Activated T-helper 17 cell treated with anti-CD3 and anti-CD28 coated beads, Interleukin-2, amount 50 U/mL, for 72 hours (primary cell): ENCODE results near the gene IQCN. TPM values are rescaled to one million over a fixed set of nuclear protein-coding genes. Genes with fewer than 3 reads are reported as not detected.
A peak's percentile ranks its signal among the peaks of the same experiment; 100 is the strongest.

Experiments used
- ATAC-seq: fragments of 150-1000 bp; cut with Tn5 transposase; replicated peaks from 2 replicates; pipeline ENCODE4 v1.10.0; 2021; ENCODE audit warnings: mild to moderate bottlenecking, moderate library complexity
- H3K27ac Mint-ChIP-seq: one replicate; pipeline ENCODE4 v1.8.0; 2022; ENCODE audit warnings: mixed read lengths
- H3K27me3 Mint-ChIP-seq: one replicate; pipeline ENCODE4 v1.8.0; 2022; ENCODE audit warnings: mixed read lengths
- H3K36me3 Mint-ChIP-seq: one replicate; pipeline ENCODE4 v1.8.0; 2022; ENCODE audit warnings: low read depth, mild to moderate bottlenecking, mixed read lengths
- H3K4me1 Mint-ChIP-seq: one replicate; pipeline ENCODE4 v1.8.0; 2022; ENCODE audit warnings: mixed read lengths
- H3K4me3 Mint-ChIP-seq: one replicate; pipeline ENCODE4 v1.8.0; 2022; ENCODE audit warnings: mild to moderate bottlenecking, mixed read lengths
- H3K9me3 Mint-ChIP-seq: one replicate; pipeline ENCODE4 v1.8.0; 2022; ENCODE audit warnings: mixed read lengths
- total RNA-seq, 2 donors: library from RNA; stranded (reverse); gene quantifications; one replicate each; pipeline ENCODE4 v1.2.3, GENCODE V29; 2022

Gene IQCN
- total RNA-seq, 2 donors from 2014 or later: 1.1 to 1.3 TPM

DNA sequence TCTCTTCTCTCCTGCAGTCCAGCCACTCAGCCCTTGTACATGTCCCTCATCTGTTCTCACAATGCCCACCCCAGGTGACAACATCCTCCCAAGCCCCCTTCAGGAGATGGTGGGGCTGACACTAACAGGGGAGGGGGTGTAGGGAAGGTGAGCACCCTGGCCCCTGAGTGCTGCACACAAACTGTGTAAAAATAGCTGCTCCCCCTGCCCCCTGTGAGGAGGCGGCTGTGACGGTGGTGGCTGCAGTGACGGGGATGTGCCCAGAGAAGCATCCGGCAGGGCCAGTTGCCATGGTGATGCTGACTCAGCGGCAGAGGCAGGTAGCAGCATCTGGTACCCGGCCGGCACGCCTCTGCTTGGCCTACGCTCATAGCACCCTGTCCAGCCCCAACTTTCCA is 20.2 kb upstream of the IQCN start:
- no peaks in the 10 kb centered on the region for H3K9me3 Mint-ChIP-seq
- H3K27me3 Mint-ChIP-seq: no peaks in the 10 kb centered on the region
- H3K36me3 Mint-ChIP-seq: peaks cover 31% of the 10 kb centered on the region
- ATAC-seq: peak; percentile 32
- H3K4me3 Mint-ChIP-seq: peak overlapping the region; percentile 98
- peaks cover 32% of the 10 kb centered on the region for H3K4me1 Mint-ChIP-seq
- peak overlapping the region; percentile 99 for H3K27ac Mint-ChIP-seq

DNA sequence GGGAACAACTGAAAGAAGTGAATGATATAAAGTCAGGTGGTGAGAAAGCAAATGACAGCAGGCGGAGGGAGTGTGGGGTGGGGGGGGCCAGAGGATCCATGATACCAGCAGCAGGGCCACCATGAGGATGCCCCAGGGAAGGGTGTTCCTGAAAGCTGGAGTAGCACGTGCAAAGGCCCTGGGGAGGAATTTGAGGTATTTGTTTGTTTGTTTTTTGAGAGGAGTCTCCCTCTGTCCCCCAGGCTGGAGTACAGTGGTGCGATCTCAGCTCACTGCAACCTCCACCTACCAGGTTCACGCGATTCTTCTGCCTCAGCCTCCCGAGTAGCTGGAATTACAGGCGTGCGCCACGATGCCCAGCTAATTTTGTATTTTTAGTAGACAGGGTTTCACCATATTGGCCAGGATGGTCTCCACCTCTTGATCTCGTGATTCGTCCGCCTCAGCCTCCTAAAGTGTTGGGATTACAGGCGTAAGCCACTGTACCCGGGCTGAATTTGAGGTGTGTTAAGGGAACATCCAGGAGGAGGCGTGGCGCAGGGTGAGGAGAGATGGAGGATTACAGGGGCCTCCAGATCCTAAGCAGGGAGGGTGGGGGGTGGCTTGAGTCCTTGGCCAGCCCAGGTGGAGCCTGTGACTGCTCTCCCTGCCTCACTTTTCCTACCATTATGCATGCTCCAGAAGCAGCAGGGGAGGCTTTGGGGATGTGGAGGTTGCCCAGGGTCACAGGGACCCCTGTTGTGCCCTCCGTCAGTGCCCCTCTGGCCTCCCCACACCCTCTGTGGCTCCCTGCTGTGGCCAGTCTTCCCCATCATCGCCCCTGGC is 19.6 kb upstream of the IQCN start:
- H3K27ac Mint-ChIP-seq: peak overlapping the region; percentile 99
- H3K27me3 Mint-ChIP-seq: no peaks in the 10 kb centered on the region
- ATAC-seq: no peak
- H3K4me3 Mint-ChIP-seq: peak overlapping the region; percentile 98
- H3K4me1 Mint-ChIP-seq: peaks cover 28% of the 10 kb centered on the region
- H3K9me3 Mint-ChIP-seq: no peaks in the 10 kb centered on the region
- H3K36me3 Mint-ChIP-seq: peaks cover 31% of the 10 kb centered on the region

DNA sequence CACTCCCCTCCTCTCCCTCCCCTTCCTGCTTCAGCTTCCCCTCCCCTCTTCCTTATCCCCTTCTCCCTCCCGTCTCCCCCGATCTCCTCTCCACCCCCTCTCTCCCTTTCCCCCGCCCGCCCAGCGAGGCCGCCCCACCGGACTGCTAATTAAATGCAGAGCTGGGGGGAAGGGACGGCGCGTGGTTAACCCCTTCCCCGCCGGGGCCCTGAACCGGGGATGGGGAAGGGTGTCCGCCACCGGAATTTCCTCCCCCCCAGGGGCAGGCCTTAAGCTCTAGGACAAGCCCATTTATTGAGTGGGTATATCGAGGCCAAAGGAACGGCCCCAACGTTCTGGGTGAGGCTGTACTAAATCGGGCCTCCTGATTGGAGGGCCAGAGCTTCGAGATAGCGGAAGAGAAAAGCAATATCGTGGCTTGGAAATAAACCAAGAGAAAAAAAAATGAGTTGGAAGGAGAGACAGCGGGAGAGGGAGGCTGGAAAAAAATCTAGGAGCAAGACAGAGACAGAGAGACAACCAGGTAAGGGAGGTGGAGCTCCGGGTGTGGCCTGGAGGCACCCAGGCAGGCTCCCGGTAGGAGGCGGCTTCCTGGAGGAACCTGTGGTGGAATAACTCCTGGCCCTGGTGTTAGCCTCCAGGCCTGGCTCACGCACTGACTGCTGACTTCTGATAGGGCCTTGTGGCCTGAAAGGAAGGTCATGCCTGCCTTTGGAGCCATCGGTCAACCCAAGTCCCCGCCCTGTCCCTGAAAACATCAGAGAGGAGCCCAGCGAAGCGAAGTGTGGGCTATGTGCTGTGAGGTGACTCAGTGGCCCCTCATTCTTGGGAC is 18.8 kb upstream of the IQCN start:
- Mint-ChIP-seq H3K9me3 (no peaks in the 10 kb centered on the region), H3K4me1 (peaks cover 23% of the 10 kb centered on the region), H3K36me3 (peaks cover 31% of the 10 kb centered on the region), H3K27ac (peak overlapping the region; percentile 99), H3K27me3 (no peaks in the 10 kb centered on the region), H3K4me3 (peak overlapping the region; percentile 98)
- ATAC-seq: peak; percentile 47

DNA sequence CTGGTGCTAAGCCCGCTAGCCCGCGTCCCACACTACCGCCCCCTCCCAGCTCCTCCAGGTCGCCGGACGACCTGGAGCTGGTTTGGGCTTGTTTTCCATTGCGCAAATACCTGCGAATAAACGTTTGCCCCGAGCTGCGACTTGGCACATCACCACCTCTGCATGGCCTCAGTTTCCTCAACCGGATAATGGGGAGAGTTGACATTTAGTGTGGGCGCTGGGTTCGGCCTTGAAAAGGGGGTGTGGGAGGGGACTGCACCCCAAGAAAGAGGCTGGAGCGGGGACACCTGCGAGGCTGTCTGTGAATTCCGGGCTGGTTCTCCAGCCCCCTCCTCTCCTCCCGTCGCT is 18.2 kb upstream of the IQCN start:
- Mint-ChIP-seq H3K9me3 (no peaks in the 10 kb centered on the region), H3K4me3 (peak overlapping the region; percentile 98), H3K36me3 (peaks cover 31% of the 10 kb centered on the region), H3K27ac (peak overlapping the region; percentile 99), H3K27me3 (no peaks in the 10 kb centered on the region), H3K4me1 (peaks cover 23% of the 10 kb centered on the region)
- ATAC-seq: no peak

DNA sequence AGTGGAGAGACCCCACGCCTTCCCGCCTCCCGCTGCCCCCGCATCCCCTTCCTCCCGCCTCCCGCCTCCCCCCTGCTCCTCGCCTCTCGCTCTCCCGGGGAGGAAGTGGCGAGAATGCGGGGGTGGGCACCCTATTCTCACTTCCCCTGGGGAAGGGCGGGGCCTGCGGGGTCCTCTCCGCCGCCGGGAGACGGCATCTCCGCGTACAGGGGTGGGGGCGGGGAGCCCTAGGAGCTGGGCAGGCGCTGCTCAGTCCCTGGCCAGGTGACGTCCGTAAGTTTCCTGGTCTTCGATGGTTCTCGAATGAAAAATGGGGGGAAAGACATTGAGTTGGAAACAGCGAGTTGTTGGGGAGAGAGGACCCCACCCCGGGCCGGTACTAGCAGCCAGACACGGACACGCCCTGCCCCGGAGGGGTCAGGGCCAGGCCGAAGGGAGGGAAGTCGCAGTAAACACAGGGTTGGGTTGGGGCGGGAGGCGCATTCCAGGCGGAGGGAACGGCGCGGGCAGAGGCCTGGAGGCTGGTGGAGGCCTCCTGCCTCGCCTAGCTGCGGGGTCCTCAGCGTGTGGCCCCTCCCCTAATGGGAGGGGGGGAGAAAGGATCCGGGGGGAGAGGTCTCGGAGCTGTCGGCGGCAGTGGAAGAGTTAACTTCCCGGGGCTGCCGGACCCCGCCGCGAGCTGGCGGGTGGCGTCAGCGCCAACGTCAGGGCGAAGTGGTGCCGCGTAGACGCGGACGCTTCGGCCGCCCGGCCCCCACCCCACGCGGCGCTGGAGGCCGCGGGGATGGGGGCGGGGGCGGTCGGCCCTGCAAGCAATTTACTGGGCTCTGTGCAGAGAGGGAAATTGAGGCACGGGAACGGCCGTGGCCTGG is 17.6 kb upstream of the IQCN start:
- peak overlapping the region; percentile 98 for H3K4me3 Mint-ChIP-seq
- peak; percentile 36 for ATAC-seq
- H3K4me1 Mint-ChIP-seq: peaks cover 25% of the 10 kb centered on the region
- H3K27ac Mint-ChIP-seq: peak overlapping the region; percentile 99
- H3K27me3 Mint-ChIP-seq: no peaks in the 10 kb centered on the region
- H3K36me3 Mint-ChIP-seq: peaks cover 31% of the 10 kb centered on the region
- H3K9me3 Mint-ChIP-seq: no peaks in the 10 kb centered on the region

DNA sequence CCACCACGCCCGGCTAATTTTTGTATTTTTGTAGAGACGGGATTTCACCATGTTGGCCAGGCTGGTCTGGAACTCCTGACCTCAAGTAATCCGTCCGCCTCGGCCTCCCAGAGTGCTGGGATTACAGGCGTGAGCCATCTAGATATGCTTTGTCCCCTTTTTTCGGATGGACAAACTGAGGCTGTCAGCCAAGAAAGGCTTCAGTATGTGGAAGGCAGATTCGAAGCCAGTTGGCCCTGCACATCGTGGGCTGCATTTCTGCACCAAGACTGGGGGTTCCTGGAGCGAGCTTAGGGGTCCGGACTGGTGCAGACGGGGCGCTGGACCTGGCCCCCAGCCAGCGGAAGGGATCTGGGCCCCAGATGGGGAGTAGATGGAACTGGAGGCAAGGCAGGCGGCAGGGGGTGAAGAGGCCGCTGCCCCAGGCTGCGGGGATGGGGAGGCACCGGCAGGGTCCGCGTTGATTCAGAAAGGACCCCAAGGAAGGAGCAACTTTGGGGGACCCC is 16.8 kb upstream of the IQCN start:
- Mint-ChIP-seq H3K4me3 (peak overlapping the region; percentile 98), H3K27ac (peak overlapping the region; percentile 99), H3K27me3 (no peaks in the 10 kb centered on the region), H3K9me3 (no peaks in the 10 kb centered on the region), H3K4me1 (peaks cover 33% of the 10 kb centered on the region), H3K36me3 (peaks cover 31% of the 10 kb centered on the region)
- ATAC-seq: no peak

DNA sequence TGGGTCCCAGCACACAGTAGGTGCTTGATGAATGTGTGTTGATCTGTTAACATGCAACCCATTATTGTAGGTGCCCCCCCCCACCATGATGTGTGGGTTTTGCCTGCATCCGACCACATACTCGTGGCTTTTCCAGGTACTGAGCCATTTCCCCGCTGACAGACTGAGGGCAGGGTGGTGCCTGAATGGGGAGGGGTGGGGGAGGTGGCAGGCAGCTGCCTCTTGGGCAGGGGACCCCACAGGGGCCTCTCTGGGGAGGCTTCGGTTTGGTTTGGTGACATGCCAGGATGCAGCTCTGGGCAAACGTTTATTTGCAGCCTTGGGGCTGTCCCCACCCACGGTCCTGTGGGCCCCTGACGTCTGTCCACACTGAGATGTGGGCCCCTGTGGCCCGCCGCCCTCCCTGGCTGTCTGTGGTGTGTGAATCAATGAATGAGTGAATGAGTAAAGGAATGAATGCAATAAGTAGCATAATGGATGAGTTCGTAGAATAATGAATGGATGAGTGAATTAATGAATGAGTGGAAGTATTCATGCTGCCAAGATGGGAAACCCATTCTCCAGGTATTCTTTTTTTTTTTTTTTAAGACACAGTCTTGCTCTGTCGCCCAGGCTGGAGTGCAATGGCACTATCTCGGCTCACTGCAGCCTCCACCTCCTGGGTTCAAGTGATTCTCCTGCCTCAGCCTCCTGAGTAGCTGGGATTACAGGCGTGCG is 16.2 kb upstream of the IQCN start:
- H3K4me3 Mint-ChIP-seq: peak overlapping the region; percentile 98
- peak overlapping the region; percentile 99 for H3K27ac Mint-ChIP-seq
- ATAC-seq: peak; percentile 72
- no peaks in the 10 kb centered on the region for H3K27me3 Mint-ChIP-seq
- H3K4me1 Mint-ChIP-seq: peaks cover 37% of the 10 kb centered on the region
- H3K9me3 Mint-ChIP-seq: no peaks in the 10 kb centered on the region
- H3K36me3 Mint-ChIP-seq: peaks cover 31% of the 10 kb centered on the region

DNA sequence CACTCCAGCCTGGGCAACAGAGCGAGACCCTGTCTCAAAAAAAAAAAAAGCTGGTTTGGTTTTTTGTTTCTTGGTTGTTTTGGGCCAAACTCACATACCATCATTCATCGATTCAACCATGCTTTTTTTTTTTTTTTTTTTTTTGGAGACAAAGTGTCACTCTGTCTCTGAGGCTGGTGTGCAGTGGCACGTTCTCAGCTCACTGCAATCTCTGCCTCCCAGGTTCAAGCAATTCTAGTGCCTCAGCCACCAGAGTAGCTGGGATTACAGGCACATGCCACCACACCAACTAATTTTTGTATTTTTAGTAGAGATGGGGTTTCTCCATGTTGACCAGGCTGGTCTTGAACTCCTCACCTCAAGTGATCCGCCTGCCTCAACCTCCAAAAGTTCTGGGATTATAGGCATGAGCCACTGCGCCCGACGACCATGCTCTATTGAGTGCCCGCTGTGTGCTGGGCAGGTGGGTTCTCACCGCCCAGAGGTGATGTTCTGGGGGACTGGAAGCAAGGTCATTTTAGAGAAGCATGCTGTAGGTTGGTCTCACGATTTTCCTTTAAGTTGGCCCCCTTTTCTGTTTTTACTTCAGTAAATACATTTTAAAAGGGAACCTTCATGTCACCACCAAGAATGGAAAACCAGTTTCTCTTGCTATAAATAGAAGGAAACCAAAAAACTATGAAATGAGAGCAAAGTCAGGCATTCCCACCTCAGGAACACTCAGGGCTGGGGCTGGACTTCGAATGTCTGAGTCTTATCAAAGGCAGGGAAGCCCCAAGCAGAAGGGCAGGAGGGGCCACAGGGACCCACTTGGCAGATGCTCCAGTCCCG is 15.4 kb upstream of the IQCN start:
- Mint-ChIP-seq H3K4me1 (peaks cover 38% of the 10 kb centered on the region), H3K36me3 (peaks cover 29% of the 10 kb centered on the region), H3K9me3 (no peaks in the 10 kb centered on the region), H3K4me3 (peak overlapping the region; percentile 98), H3K27ac (peak overlapping the region; percentile 99), H3K27me3 (no peaks in the 10 kb centered on the region)
- no peak for ATAC-seq

DNA sequence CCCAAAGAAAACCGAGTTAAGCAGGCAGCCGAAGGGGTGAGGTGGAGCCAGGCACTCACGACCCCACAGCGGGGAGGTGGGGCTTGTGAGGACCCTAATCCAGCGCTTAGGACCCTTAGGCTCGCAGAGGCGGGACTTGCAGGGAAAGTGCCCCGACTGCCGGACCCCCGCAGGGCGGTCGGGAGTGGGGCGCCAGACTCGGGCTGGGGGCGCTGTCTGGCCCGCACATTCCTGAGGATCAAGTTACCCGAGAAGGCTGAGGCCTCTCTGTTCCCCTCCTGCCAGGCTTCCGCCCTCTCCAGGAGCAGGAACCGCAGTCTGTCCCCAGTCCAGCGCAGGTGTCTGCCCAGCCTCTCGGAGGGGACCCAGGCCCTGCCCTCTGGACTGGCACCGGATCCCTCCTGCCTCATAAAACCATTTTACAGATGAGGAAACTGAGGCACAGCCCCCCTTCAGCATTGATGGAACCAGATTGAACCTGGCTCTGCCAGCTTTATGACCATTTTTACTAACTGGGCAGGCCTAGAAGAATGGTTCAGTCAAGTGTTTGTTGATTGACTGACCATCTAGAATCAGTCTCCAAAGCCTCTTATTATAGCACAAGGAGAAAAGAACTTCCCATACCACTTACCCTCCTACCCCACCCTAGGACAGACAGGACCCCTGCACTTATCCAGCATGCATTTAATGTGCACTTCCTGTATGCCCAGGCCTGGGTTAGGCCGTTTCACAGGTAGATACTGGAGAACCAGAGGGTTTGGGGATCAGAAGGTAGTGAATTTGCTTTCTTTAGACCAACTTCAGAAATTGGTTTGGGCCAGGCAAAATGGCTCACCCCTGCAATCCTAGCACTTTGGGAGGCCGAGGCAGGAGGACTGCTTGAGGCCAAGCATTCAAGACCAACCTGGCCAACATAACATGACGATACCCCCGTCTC is 13.9 kb upstream of the IQCN start:
- H3K27me3 Mint-ChIP-seq: no peaks in the 10 kb centered on the region
- no peak for ATAC-seq
- H3K27ac Mint-ChIP-seq: peak overlapping the region; percentile 41
- H3K4me3 Mint-ChIP-seq: peak overlapping the region; percentile 98
- peaks cover 35% of the 10 kb centered on the region for H3K4me1 Mint-ChIP-seq
- H3K36me3 Mint-ChIP-seq: peaks cover 17% of the 10 kb centered on the region
- H3K9me3 Mint-ChIP-seq: no peaks in the 10 kb centered on the region

DNA sequence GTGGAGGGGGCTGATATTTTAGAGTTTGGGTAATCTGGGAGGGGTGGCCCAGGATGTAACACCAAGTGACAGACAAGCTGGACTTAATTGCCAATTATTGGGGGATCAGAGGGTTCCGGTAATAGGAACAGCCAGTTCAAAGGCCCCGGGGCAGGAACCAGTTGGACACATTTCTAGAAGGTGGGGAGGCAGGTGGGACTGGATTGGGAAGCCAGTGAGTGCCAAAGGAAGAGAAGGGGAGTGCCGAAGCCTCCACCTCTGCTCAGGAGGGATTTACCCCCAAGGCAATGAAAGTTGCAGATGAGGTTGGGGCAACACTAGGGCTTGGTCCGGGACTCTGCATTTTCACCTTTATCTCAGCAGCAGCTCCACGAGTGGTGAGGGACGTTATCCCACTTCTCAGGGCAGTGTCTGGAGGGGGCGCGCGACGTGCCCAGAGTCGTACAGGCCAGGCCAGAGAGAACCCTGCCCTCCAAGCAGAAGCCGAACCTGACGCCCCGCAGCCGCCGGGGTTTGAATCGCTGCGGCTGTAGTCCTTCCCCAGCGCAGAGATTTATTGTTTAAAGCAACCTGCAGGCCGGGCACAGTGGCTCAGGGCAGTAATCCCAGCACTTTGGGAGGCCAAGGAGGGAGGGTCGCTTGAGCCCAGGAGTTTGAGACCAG is 12.9 kb upstream of the IQCN start:
- H3K36me3 Mint-ChIP-seq: peaks cover 21% of the 10 kb centered on the region
- no peak for ATAC-seq
- H3K4me3 Mint-ChIP-seq: peak overlapping the region; percentile 78
- H3K9me3 Mint-ChIP-seq: no peaks in the 10 kb centered on the region
- peak overlapping the region; percentile 94 for H3K27ac Mint-ChIP-seq
- H3K27me3 Mint-ChIP-seq: no peaks in the 10 kb centered on the region
- H3K4me1 Mint-ChIP-seq: peaks cover 37% of the 10 kb centered on the region

DNA sequence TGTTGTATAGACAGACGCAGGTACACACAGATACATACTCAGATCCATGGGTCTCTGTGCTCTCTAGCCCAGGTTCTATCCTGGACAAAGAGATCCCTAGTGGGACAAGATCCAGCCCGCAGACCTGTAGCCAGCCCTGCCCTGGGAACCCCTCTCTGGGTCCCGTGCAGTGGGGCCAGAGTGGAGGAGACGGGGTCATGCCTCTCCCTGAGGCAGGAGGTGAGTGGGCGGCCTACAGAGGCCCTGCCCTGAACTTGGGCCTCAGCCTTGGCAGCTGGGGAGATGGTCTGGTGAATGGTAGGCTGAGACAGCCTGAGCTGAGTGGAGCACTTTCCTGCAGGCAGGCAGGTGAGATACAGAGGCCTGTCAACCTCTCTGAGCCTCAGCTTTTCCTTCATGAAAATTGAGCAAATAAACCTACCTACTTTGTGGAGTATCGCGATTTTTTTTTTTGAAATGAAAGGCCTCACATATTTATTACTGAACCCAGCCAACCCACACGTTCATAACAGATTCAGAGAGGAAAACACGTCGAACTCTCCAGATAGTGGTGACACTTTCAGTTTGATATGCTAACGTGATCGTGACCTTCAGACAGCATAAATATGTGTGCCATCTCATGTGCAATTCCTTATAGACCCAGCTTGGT is 10.6 kb upstream of the IQCN start:
- H3K9me3 Mint-ChIP-seq: no peaks in the 10 kb centered on the region

More for the DNA sequence above, 10.6 kb upstream of the IQCN start:
- H3K4me3 Mint-ChIP-seq: peak overlapping the region; percentile 78
- peak; percentile 29 for ATAC-seq
- peaks cover 26% of the 10 kb centered on the region for H3K36me3 Mint-ChIP-seq
- peaks cover 32% of the 10 kb centered on the region for H3K4me1 Mint-ChIP-seq
- no peaks in the 10 kb centered on the region for H3K27me3 Mint-ChIP-seq
- H3K27ac Mint-ChIP-seq: peak overlapping the region; percentile 94
